T-helper 17 cell (primary cell): Measurements from ENCODE around the gene ZNF785. TPM values are rescaled to one million over a fixed set of nuclear protein-coding genes. Genes with fewer than 3 reads are reported as not detected.
"Not testable (repeated sequence)": the region's sequence is repeated elsewhere in the genome, so short reads cannot be mapped to it uniquely, and the experiment has no call there.

Experiments used
- ATAC-seq: fragments of 150-1000 bp; cut with Tn5 transposase; 2 replicates; pipeline ENCODE4 v1.10.0; 2021; ENCODE audit warnings: mild to moderate bottlenecking, moderate library complexity
- DNase-seq, 3 donors: peaks; one replicate each; pipeline versions ENCODE4 v3.0.0 to v3.0.0-alpha.2; 2020 to 2021
- H3K9me3 ChIP-seq: one replicate; pipeline ENCODE4 v1.7.0; 2013; ENCODE audit warnings: low read length, mild to moderate bottlenecking; ENCODE audit not compliant: control insufficient read depth, poor library complexity, severe bottlenecking
- H3K27ac Mint-ChIP-seq: one replicate; pipeline ENCODE4 v1.8.0; 2022; ENCODE audit warnings: mild to moderate bottlenecking, moderate library complexity, mixed read lengths
- H3K27me3 Mint-ChIP-seq: one replicate; pipeline ENCODE4 v1.8.0; 2022; ENCODE audit warnings: mixed read lengths
- H3K36me3 Mint-ChIP-seq: one replicate; pipeline ENCODE4 v1.8.0; 2022; ENCODE audit warnings: low read depth, mixed read lengths
- H3K4me1 Mint-ChIP-seq: one replicate; pipeline ENCODE4 v1.8.0; 2022; ENCODE audit warnings: mild to moderate bottlenecking, mixed read lengths
- H3K4me3 Mint-ChIP-seq: one replicate; pipeline ENCODE4 v1.8.0; 2022; ENCODE audit warnings: mild to moderate bottlenecking, moderate library complexity, mixed read lengths
- total RNA-seq, 4 donors: library from RNA in 2 of 4; stranded (reverse) in 2 of 4; gene quantifications; one replicate each; pipeline ENCODE4 v1.2.3 and lab custom pipeline; 2022 to 2026

The ZNF785 gene
- total RNA-seq, 2 donors from 2014 or later = 8.5 to 11.7 TPM

DNA sequence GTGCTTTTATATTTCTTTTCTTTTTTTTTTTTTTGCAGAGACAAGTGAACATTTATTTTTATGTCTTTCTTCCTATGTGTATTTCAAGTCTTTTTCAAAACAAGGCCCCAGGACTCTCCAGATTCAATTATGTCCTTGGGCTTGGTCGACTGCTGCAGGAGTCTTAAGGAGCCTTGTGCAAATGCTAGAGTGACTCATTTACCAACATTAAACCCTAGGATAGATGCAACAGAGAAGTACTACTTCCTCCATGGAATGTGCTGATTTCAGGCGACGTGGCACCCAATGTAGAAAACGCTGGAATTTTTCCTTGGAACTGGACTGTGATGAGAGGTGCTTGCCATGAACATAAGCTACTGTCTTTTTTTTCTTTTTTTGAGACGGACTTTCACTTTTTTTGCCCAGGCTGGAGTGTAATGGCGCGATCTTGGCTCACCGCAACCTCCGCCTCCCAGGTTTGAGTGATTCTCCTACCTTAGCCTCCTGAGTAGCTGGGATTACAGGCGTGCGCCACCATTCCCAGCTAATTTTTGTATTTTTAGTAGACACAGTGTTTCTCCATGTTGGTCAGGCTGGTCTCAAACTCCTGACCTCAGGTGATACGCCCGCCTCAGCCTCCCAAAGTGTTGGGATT is 49.0 kb downstream of the ZNF785 start:
- not testable (repeated sequence) for ATAC-seq, H3K27me3 Mint-ChIP-seq, H3K36me3 Mint-ChIP-seq, H3K9me3 ChIP-seq, DNase-seq
- Mint-ChIP-seq H3K27ac (peak overlapping the region; percentile 99), H3K4me1 (peaks cover 25% of the 10 kb centered on the region), H3K4me3 (peak overlapping the region; percentile 98)

DNA sequence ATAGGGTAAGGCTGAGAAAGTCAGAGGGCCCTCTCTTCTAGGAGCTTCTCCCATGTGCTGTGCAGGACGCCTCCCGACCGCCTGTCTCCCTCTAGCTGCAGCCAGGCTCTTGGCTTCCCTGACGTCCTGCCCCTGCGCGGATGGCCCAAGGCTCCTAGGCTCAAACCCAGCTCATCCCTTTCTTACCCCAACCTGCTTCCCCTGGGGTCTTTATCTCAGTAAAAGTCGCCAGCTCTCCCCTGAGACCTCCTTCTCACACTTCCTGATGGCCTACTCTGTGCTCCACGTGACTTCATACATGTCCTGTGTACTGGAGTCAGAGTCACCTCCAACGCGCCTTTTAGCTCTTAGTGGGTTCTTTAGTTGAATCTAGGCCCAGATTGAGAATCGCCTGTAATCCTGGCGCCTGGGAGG is 49.7 kb downstream of the ZNF785 start:
- Mint-ChIP-seq H3K36me3 (no peaks in the 10 kb centered on the region), H3K4me3 (peak overlapping the region; percentile 98), H3K27ac (peak overlapping the region; percentile 99), H3K4me1 (peaks cover 28% of the 10 kb centered on the region), H3K27me3 (no peaks in the 10 kb centered on the region)
- ATAC-seq = peak; percentile 65
- peak in 2 of 3 donors; percentile 34 to 35 for DNase-seq
- no peaks in the 10 kb centered on the region for H3K9me3 ChIP-seq

DNA sequence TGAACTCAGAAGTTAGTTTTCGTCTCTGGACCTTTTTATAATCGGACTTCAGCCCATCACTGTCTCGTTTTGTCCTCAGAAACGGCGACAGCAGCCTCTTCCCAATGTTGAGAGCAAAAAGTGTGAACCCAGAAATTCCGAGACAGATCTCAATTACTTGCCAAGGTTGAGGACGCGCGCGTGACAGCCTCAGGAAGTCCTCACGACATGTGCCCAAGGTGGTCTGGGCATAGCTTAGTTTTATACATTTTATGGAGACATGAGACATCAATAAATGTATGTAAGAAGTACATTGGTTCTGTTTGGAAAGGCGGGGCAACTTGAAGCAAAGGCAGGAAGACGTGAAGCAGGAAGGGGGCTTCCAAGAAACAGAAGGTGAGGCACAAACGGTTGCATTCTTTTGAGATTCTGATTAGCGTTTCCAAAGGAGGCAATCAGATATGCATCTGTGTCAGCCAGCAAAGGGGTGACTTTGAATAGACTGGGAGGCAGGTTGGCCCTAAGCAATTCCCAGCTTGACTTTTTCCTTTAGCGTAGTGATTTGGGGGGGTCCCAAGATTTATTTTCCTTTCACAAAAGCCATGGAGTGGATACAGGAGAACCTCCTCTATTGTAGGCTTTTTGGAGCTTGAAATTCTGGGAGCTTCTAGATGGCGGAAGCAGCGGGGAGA is 50.3 kb downstream of the ZNF785 start:
- Mint-ChIP-seq H3K36me3 (no peaks in the 10 kb centered on the region), H3K27ac (peak overlapping the region; percentile 99), H3K27me3 (no peaks in the 10 kb centered on the region), H3K4me3 (peak overlapping the region; percentile 98), H3K4me1 (peaks cover 29% of the 10 kb centered on the region)
- ATAC-seq (peak; percentile 32), DNase-seq (no peak)
- H3K9me3 ChIP-seq = no peaks in the 10 kb centered on the region

DNA sequence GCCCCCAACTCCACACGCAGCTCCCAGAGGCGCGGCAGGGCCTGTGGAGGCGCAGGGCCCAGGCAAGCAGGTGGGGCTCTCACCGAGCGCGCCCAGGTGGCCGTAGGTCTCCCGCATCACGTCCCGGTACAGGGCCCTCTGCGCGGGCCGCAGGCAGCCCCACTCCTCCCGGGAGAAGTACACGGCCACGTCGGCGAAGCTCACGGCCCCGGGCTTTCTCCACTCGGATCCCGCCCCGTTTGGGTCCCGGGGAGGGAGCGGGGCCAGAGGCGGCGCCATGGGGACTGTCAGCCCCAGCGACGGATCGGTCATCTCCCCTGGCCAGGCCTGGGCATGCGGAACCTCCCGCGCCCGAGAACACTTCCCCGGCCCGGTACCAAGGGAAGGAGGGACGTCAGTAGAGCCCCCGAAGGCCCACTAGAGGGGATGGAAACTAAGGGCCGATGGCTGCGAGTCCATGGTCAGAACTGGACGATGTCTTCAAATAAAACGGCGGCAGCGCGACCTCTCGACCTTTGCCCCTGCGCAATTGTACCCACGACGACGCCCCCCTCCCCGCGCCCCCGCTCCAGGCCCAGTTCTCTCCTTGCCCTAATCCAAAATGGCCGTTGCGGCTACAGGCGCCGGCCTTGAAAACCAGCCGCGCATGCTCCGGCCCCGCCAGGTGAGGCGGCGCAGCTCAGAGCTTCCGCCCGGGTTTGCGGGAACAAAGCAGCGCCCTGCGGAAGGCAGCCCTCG is 51.0 kb downstream of the ZNF785 start, which contains the start of gene ZNF747:
TSS of gene ZNF747 (minus strand) at position 491 of the 738 bp plus-strand sequence. CDS start at position 312, 179 bp downstream.
- DNase-seq = peak; percentile 87 to 88 (median 87)
- no peaks in the 10 kb centered on the region for H3K9me3 ChIP-seq
- H3K36me3 Mint-ChIP-seq = no peaks in the 10 kb centered on the region
- H3K27ac Mint-ChIP-seq = peak within 1 kb of the TSS; percentile 99
- no peaks in the 10 kb centered on the region for H3K27me3 Mint-ChIP-seq
- peak; percentile 77 for ATAC-seq
- H3K4me1 Mint-ChIP-seq = peaks cover 32% of the 10 kb centered on the region
- H3K4me3 Mint-ChIP-seq = peak within 1 kb of the TSS; percentile 98

DNA sequence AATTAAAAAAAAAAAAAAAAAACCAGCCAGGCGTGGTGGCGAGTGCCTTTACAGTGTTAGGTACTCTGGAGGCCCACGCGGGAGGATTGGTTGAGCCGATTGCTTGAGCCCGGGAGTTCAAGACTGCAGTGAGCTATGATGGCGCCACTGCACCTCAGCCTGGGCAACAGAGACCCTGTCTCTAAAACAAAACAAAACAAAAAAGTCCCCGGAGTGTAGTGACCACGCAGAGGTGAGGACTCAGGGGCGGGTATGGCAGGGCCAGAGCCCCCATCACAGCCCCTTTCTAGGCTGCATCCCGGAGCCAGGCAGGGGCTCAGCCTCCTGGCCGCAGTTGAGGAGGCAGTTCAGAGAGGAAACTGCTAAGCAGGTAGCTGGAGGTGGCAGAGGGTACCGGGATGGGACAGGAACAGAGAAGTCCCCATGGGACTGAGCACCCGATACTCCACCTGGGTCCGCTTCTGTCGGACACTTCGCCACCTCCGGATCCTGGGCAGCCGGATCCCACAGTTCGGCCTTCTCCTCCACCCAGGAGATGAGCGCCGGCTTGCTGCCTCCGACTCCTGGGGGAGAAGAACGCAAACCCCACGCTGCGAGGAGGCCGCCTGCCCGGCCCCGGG is 51.6 kb downstream of the ZNF785 start:
- DNase-seq (no peak), ATAC-seq (no peak)
- no peaks in the 10 kb centered on the region for H3K36me3 Mint-ChIP-seq
- H3K4me1 Mint-ChIP-seq = peaks cover 36% of the 10 kb centered on the region
- peak overlapping the region; percentile 99 for H3K27ac Mint-ChIP-seq
- no peaks in the 10 kb centered on the region for H3K27me3 Mint-ChIP-seq
- peak overlapping the region; percentile 98 for H3K4me3 Mint-ChIP-seq
- H3K9me3 ChIP-seq = no peaks in the 10 kb centered on the region

DNA sequence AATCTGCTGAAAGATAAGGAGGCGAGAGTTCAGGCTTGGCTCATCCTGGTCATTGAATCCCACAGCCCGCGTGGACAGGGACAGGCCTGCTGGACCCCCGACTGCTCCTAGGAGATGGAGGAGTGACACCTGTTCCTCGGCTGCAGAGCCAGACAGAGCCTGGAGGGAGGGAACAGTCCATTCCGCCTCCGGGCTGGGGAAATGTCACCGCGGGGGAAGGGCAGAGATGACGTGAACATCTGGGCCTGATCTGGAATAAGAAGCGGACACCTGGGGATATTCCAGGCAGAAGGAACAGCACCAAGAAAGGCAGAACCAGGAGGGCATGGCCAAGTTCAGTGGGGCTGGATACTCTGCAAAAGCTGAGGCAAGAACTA is 52.4 kb downstream of the ZNF785 start:
- ATAC-seq = no peak
- H3K9me3 ChIP-seq = no peaks in the 10 kb centered on the region
- DNase-seq = no peak
- Mint-ChIP-seq H3K36me3 (no peaks in the 10 kb centered on the region), H3K4me1 (peaks cover 40% of the 10 kb centered on the region), H3K27ac (peak overlapping the region; percentile 99), H3K27me3 (no peaks in the 10 kb centered on the region), H3K4me3 (peak overlapping the region; percentile 98)

DNA sequence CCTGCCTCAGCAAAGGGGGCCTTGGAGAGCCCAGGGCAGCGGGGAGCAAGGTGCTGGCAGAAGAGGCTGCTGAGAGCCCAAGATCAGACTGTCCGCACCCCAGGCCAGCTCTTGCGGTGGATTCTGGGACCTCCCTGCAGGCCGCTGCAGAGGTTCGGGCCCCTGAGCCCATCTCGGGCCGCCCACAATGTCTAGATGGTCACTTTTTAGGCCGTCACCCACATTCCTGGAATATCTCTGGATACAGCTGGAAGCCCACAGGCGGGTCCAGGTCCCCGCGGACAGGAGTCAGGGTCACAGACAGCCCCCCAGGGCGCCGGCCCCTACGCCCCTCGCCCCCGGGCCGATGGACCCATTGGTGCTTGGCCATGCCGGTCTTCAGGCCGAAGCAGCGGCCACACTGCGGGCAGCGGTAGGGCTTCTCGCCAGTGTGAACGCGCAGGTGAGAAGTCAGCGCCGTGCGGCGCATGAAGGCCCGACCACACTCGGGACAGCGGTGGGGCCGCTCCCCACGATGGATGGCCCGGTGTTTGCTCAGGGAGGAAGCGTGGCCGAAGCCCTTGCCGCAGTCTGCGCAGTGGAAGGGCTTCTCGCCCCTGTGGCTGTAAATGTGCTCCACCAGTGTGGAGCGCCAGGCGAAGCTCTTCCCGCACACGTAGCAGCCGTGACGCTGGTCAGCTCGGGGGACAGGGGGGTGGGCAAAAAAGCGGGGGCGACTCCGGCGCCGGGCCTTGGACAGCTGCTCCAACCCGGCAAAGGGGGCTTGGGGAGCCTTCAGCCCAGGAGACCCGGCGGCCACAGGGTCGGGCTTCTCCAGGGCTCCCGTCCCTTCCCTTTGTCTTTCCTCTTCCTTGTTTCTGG is 53.0 kb downstream of the ZNF785 start:
- ATAC-seq = no peak
- H3K36me3 Mint-ChIP-seq = no peaks in the 10 kb centered on the region
- peaks cover 45% of the 10 kb centered on the region for H3K4me1 Mint-ChIP-seq
- DNase-seq = no peak
- peak overlapping the region; percentile 99 for H3K27ac Mint-ChIP-seq
- H3K9me3 ChIP-seq = no peaks in the 10 kb centered on the region
- no peaks in the 10 kb centered on the region for H3K27me3 Mint-ChIP-seq
- peak overlapping the region; percentile 98 for H3K4me3 Mint-ChIP-seq

Other genes starting within 250 kb of the ZNF785 start
- 10 to 100 TPM; 35.5 to 44.8 TPM for gene CD2BP2, start 230.4 kb downstream of the ZNF785 start, total RNA-seq
- gene TBC1D10B, start 215.2 kb downstream of the ZNF785 start, total RNA-seq = 10 to 100 TPM; 27.4 to 28.8 TPM
- gene MYL11, start 210.9 kb downstream of the ZNF785 start, total RNA-seq = 1 to 10 TPM in 1 of 2 donors, not detected in 1; 1.8 TPM
- 100 to 1,000 TPM; 192 to 220 TPM for gene SEPTIN1, start 203.1 kb downstream of the ZNF785 start, total RNA-seq
- 1 to 10 TPM; 6.2 to 6.7 TPM for gene ZNF48, start 190.3 kb downstream of the ZNF785 start, total RNA-seq
- gene ZNF771, start 178.1 kb downstream of the ZNF785 start, total RNA-seq = 1 to 10 TPM; 1.4 to 1.5 TPM
- 10 to 100 TPM; 17.4 to 19.2 TPM for gene DCTPP1, start 155.7 kb downstream of the ZNF785 start, total RNA-seq
- gene SEPHS2, start 139.8 kb downstream of the ZNF785 start, total RNA-seq = 10 to 100 TPM; 18.3 to 21.4 TPM
- 100 to 1,000 TPM; 322 to 338 TPM for gene ITGAL, start 113.0 kb downstream of the ZNF785 start, total RNA-seq
- gene ZNF768, start 59.1 kb downstream of the ZNF785 start, total RNA-seq = 1 to 10 TPM; 5.1 to 5.3 TPM
- 1 to 10 TPM; 7.6 TPM for gene ZNF747, start 50.8 kb downstream of the ZNF785 start, total RNA-seq
- 10 to 100 TPM; 19.5 to 21.4 TPM for gene ZNF764, start 27.3 kb downstream of the ZNF785 start, total RNA-seq
- gene ZNF688, start 14.0 kb downstream of the ZNF785 start, total RNA-seq = 10 to 100 TPM; 11.4 to 14.0 TPM
- 10 to 100 TPM in 1 of 2 donors, 1 to 10 TPM in 1; 8.3 to 14.4 TPM for gene ZNF689, start 24.7 kb upstream of the ZNF785 start, total RNA-seq
- gene PRR14, start 65.3 kb upstream of the ZNF785 start, total RNA-seq = 10 to 100 TPM; 74.1 to 89.1 TPM
- gene FBRS, start 72.7 kb upstream of the ZNF785 start, total RNA-seq = 100 to 1,000 TPM; 217 to 246 TPM
- 10 to 100 TPM; 86.9 to 90.5 TPM for gene SRCAP, start 113.5 kb upstream of the ZNF785 start, total RNA-seq
- gene PHKG2, start 162.7 kb upstream of the ZNF785 start, total RNA-seq = 10 to 100 TPM; 31.6 to 38.1 TPM
- gene CFAP119, start 176.4 kb upstream of the ZNF785 start, total RNA-seq = 1 to 10 TPM; 1.1 to 2.0 TPM
- 10 to 100 TPM; 57.8 to 64.5 TPM for gene RNF40, start 176.6 kb upstream of the ZNF785 start, total RNA-seq
- 1 to 10 TPM; 1.4 to 1.5 TPM for gene ZNF629, start 201.5 kb upstream of the ZNF785 start, total RNA-seq